Measurements from ENCODE around the gene MRC2.

Gene MRC2

GRCh38 chr17:62703261-62703775 is 75.8 kb downstream of the MRC2 start:
- no peak for DNase-seq (ENCODE audit: low spot score)

GRCh38 chr17:62703776-62704380 is 76.4 kb downstream of the MRC2 start:
- peak; percentile 86 for DNase-seq (ENCODE audit: low spot score)

GRCh38 chr17:62704381-62704971 is 77.0 kb downstream of the MRC2 start:
- peak; percentile 49 for DNase-seq (ENCODE audit: low spot score)

- no peak for DNase-seq (ENCODE audit: low spot score)
Observed at GRCh38 chr17:62705156-62705777, 77.8 kb downstream of the MRC2 start.

- no peak for DNase-seq (ENCODE audit: low spot score)
Observed at GRCh38 chr17:62705778-62706597, 78.5 kb downstream of the MRC2 start.

- DNase-seq (ENCODE audit: low spot score): no peak
Observed at GRCh38 chr17:62706598-62707424, 79.3 kb downstream of the MRC2 start.

GRCh38 chr17:62707425-62707739 is 79.9 kb downstream of the MRC2 start:
- no peak for DNase-seq (ENCODE audit: low spot score)

GRCh38 chr17:62708587-62708986 is 81.1 kb downstream of the MRC2 start:
- no peak for DNase-seq (ENCODE audit: low spot score)

GRCh38 chr17:62712171-62712581 is 84.7 kb downstream of the MRC2 start:
- no peak for DNase-seq (ENCODE audit: low spot score)

- no peak for DNase-seq (ENCODE audit: low spot score)
Observed at GRCh38 chr17:62713086-62713881, 85.8 kb downstream of the MRC2 start.

GRCh38 chr17:62714016-62714777 is 86.7 kb downstream of the MRC2 start:
- DNase-seq (ENCODE audit: low spot score): no peak

- no peak for DNase-seq (ENCODE audit: low spot score)
Observed at GRCh38 chr17:62715882-62716390, 88.5 kb downstream of the MRC2 start.

- no peak for DNase-seq (ENCODE audit: low spot score)
Observed at GRCh38 chr17:62716834-62717588, 89.5 kb downstream of the MRC2 start.

GRCh38 chr17:62717589-62717855 is 90.1 kb downstream of the MRC2 start:
- DNase-seq (ENCODE audit: low spot score): no peak

GRCh38 chr17:62717889-62718288 is 90.4 kb downstream of the MRC2 start:
- DNase-seq (ENCODE audit: low spot score): no peak

- DNase-seq (ENCODE audit: low spot score): no peak
Observed at GRCh38 chr17:62718429-62718828, 91.0 kb downstream of the MRC2 start.

GRCh38 chr17:62719586-62719985 is 92.1 kb downstream of the MRC2 start:
- DNase-seq (ENCODE audit: low spot score): no peak

- no peak for DNase-seq (ENCODE audit: low spot score)
Observed at GRCh38 chr17:62720126-62720850, 92.8 kb downstream of the MRC2 start.

- DNase-seq (ENCODE audit: low spot score): no peak
Observed at GRCh38 chr17:62722625-62723024, 95.2 kb downstream of the MRC2 start.

Measured in iPS-NIHi11 (cell line).